ENCODE measurements around the gene KCNJ8. TPM values are rescaled to one million over a fixed set of nuclear protein-coding genes. Genes with fewer than 3 reads are reported as not detected.
"Not testable (repeated sequence)": the region's sequence is repeated elsewhere in the genome, so short reads cannot be mapped to it uniquely, and the experiment has no call there.

KCNJ8 gene
- polyA plus RNA-seq, 2 donors: 0.49 to 2.8 TPM

DNA sequence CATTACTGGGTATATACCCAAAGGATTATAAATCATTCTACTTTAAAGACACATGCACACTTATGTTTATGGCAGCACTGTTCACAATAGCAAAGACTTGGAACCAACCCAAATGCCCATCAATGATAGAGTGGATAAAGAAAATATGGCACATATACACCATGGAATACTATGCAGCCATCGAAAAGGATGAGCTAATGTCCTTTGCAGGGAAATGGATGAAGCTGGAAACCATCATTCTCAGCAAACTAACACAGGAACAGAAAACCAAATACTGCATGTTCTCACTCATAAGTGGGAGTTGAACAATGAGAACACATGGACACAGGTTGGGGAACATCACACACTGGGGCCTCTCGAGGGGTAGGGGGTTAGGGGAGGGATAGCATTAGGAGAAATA, 37.8 kb upstream of the KCNJ8 start:
- H3K4me1 ChIP-seq (ENCODE audit: control insufficient read depth in 2 of 2, insufficient read depth in 2 of 2, low read length in 1 of 2); H3K27ac ChIP-seq (ENCODE audit: low read depth in 2 of 2, low read length in 1 of 2); H3K36me3 ChIP-seq (ENCODE audit: control insufficient read depth in 2 of 2, insufficient read depth in 2 of 2, low read length in 1 of 2); H3K4me3 ChIP-seq (ENCODE audit: low read depth in 1 of 2, low read length in 2 of 2); H3K27me3 ChIP-seq (ENCODE audit: control insufficient read depth in 1 of 2, insufficient read depth in 2 of 2, low read length in 2 of 2); H3K9me3 ChIP-seq (ENCODE audit: control insufficient read depth in 2 of 2, insufficient read depth in 1 of 2, low read depth in 1 of 2, low read length in 1 of 2): not testable (repeated sequence)
- 83% methylated on average over 2 of the region's 2 CpGs for WGBS, 2 donors

DNA sequence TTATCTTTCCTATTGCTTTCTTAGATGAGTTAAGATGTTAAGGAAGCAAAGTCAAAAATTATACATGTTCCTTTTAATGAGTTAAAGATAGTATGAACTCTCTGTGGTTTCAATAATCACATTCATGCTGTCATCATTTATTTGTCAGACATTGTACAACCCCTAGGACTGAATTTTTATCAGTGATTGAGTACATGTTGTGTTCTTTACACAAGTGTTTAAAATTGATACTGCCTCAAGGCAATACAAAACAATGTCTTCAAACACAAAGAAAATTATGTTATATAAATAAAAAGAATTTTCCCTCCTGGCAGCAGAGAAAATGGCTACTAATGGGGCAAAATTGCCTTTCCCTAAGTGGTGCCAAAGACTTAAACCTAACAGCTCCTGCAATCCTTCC, 34.6 kb upstream of the KCNJ8 start:
- Histone ChIP-seq H3K9me3 (ENCODE audit: control insufficient read depth in 2 of 2, insufficient read depth in 1 of 2, low read depth in 1 of 2, low read length in 1 of 2) (no peaks in the 10 kb centered on the region), H3K4me3 (ENCODE audit: low read depth in 1 of 2, low read length in 2 of 2) (no peak overlapping the region), H3K4me1 (ENCODE audit: control insufficient read depth in 2 of 2, insufficient read depth in 2 of 2, low read length in 1 of 2) (no peaks in the 10 kb centered on the region), H3K36me3 (ENCODE audit: control insufficient read depth in 2 of 2, insufficient read depth in 2 of 2, low read length in 1 of 2) (no peaks in the 10 kb centered on the region), H3K27me3 (ENCODE audit: control insufficient read depth in 1 of 2, insufficient read depth in 2 of 2, low read length in 2 of 2) (no peaks in the 10 kb centered on the region), H3K27ac (ENCODE audit: low read depth in 2 of 2, low read length in 1 of 2) (no peak overlapping the region)

DNA sequence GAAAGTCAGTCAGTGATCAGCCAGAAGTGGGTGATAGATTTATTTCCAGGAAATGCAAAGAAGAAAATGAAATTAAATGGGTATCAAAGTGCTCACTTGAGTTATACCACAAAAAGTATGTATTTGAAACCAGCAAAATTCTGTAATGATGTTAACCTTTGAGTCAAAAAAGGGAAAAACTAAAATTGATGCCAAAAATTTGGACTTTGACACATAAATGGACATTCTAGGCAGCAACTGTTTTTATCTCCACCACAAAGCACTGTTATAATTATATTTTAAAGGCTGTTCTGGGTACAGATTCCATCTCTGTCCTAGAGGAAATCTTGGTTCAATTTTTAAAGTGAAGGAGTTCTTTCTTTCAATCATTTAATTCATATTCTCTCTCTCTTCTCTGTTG, 31.7 kb upstream of the KCNJ8 start:
- H3K27ac ChIP-seq (ENCODE audit: low read depth in 2 of 2, low read length in 1 of 2): no peak overlapping the region
- H3K27me3 ChIP-seq (ENCODE audit: control insufficient read depth in 1 of 2, insufficient read depth in 2 of 2, low read length in 2 of 2): no peaks in the 10 kb centered on the region
- H3K4me3 ChIP-seq (ENCODE audit: low read depth in 1 of 2, low read length in 2 of 2): no peak overlapping the region
- no peaks in the 10 kb centered on the region for H3K4me1 ChIP-seq (ENCODE audit: control insufficient read depth in 2 of 2, insufficient read depth in 2 of 2, low read length in 1 of 2)
- H3K36me3 ChIP-seq (ENCODE audit: control insufficient read depth in 2 of 2, insufficient read depth in 2 of 2, low read length in 1 of 2): no peaks in the 10 kb centered on the region
- H3K9me3 ChIP-seq (ENCODE audit: control insufficient read depth in 2 of 2, insufficient read depth in 1 of 2, low read depth in 1 of 2, low read length in 1 of 2): no peaks in the 10 kb centered on the region

DNA sequence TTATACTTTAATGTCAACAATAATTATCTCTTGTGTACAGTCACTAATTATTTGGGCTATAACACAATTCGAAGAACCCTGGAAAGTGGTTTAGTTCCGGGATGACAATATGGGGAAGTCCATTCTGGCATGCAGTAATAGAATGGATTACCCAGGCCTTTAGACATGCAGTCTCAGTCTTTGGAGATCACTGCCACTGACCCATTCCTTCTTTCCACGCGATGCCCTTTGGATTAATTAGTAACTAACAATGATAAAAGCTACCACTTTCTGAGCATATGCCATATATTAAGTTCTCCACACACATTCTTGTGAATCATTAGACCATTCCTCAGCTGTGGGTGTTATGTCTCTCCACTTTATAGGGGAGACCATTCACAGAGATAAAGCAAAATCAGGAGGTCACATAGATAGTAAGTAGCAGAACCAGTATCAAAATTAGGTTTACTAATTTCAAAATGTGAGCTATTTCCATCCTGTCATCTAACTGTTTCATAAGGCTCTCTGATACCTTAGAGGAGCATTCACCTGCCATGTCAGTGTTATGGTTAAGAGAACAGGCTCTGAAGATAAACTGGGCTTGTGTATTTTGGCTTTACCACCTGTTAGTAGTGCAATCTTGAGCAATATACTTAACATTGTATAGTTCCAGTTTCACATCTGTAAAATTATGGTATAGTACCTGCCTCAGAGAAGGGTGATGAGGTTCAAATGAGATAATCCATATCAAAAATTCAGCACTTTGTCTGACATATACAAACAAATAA, 27.2 kb upstream of the KCNJ8 start:
- no peaks in the 10 kb centered on the region for H3K9me3 ChIP-seq (ENCODE audit: control insufficient read depth in 2 of 2, insufficient read depth in 1 of 2, low read depth in 1 of 2, low read length in 1 of 2)
- no peak overlapping the region for H3K27ac ChIP-seq (ENCODE audit: low read depth in 2 of 2, low read length in 1 of 2)
- no peaks in the 10 kb centered on the region for H3K4me1 ChIP-seq (ENCODE audit: control insufficient read depth in 2 of 2, insufficient read depth in 2 of 2, low read length in 1 of 2)
- no peaks in the 10 kb centered on the region for H3K36me3 ChIP-seq (ENCODE audit: control insufficient read depth in 2 of 2, insufficient read depth in 2 of 2, low read length in 1 of 2)
- no peak overlapping the region for H3K4me3 ChIP-seq (ENCODE audit: low read depth in 1 of 2, low read length in 2 of 2)
- WGBS, 2 donors: 73 to 87% methylated on average over 4 of the region's 4 CpGs
- H3K27me3 ChIP-seq (ENCODE audit: control insufficient read depth in 1 of 2, insufficient read depth in 2 of 2, low read length in 2 of 2): no peaks in the 10 kb centered on the region

DNA sequence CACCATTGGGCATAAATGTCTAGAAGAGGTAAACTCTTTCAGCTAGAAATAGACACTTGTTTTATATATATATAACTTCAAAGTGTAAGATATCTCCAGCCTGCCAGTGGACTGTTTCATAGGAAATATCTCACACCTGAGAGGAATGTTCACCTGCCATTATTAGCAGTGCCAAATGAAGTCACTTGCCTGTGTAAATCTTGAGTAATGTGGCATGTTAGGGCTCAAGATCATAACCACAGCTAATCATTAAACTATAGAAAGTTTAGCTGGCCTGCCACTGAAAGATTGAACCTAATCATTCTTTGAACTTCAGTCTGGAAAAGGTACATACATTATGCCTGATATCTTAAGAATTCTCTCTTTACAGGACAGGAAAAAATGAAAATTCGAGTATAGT, 25.5 kb upstream of the KCNJ8 start:
- Histone ChIP-seq H3K4me3 (ENCODE audit: low read depth in 1 of 2, low read length in 2 of 2) (no peak overlapping the region), H3K9me3 (ENCODE audit: control insufficient read depth in 2 of 2, insufficient read depth in 1 of 2, low read depth in 1 of 2, low read length in 1 of 2) (no peaks in the 10 kb centered on the region), H3K27ac (ENCODE audit: low read depth in 2 of 2, low read length in 1 of 2) (no peak overlapping the region), H3K27me3 (ENCODE audit: control insufficient read depth in 1 of 2, insufficient read depth in 2 of 2, low read length in 2 of 2) (no peaks in the 10 kb centered on the region), H3K36me3 (ENCODE audit: control insufficient read depth in 2 of 2, insufficient read depth in 2 of 2, low read length in 1 of 2) (no peaks in the 10 kb centered on the region), H3K4me1 (ENCODE audit: control insufficient read depth in 2 of 2, insufficient read depth in 2 of 2, low read length in 1 of 2) (no peaks in the 10 kb centered on the region)
- 44 to 62% methylated on average over 1 of the region's 1 CpG for WGBS, 2 donors

DNA sequence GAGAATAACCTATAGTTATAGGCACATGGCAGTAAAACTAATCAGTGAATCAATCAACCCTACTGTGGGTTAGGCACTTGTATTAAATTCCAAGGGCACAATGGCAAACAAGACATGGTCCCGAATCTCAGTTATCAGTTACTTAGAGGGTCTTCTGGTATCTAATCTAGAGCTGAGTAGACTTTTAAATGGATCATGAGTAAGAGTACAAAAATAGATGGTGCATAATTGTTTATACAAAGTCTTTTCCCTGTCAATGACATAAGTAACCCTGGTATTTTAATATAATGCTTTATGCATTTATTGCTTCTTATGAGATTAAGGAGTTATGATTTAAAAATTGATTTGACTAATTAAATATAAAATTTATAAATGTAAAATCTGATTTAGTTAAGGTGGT, 23.0 kb upstream of the KCNJ8 start:
- H3K4me3 ChIP-seq (ENCODE audit: low read depth in 1 of 2, low read length in 2 of 2): no peak overlapping the region
- WGBS, 2 donors: 83 to 92% methylated on average over 1 of the region's 1 CpG
- no peak overlapping the region for H3K27ac ChIP-seq (ENCODE audit: low read depth in 2 of 2, low read length in 1 of 2)
- no peaks in the 10 kb centered on the region for H3K4me1 ChIP-seq (ENCODE audit: control insufficient read depth in 2 of 2, insufficient read depth in 2 of 2, low read length in 1 of 2)
- H3K36me3 ChIP-seq (ENCODE audit: control insufficient read depth in 2 of 2, insufficient read depth in 2 of 2, low read length in 1 of 2): no peaks in the 10 kb centered on the region
- no peaks in the 10 kb centered on the region for H3K9me3 ChIP-seq (ENCODE audit: control insufficient read depth in 2 of 2, insufficient read depth in 1 of 2, low read depth in 1 of 2, low read length in 1 of 2)
- H3K27me3 ChIP-seq (ENCODE audit: control insufficient read depth in 1 of 2, insufficient read depth in 2 of 2, low read length in 2 of 2): no peaks in the 10 kb centered on the region

DNA sequence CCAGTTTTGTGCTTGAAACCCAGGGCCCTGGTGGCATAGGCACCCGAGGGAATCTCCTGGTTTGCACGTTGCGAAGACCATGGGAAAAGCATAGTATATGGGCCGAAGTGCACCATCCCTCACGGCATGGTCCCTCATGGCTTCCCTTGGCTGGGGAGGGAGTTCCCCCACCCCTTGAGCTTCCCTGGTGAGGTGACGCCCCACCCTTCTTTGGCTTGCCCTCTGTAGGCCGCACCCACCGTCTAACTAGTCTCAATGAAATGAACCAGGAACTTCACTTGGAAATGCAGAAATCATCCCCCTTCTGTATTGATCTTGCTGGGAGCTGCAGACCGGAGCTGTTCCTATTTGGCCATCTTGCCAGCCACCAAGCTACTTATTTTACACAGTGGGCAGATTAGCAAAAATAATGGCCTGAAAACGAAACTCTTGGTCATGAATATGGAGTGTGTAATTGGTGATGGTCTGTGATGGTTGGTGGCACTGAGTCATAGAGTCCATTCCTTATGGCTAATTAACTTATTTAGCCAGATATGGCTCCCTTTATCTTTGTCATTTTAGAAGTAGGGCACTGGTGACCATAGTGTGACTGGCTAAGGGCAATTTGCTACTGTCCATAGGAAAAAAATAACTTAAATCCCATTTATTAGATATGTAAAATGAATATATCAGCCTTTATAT, 21.3 kb upstream of the KCNJ8 start:
- 92 to 94% methylated on average over 10 of the region's 10 CpGs for WGBS, 2 donors
- Histone ChIP-seq H3K4me3 (ENCODE audit: low read depth in 1 of 2, low read length in 2 of 2) (no peak overlapping the region), H3K27me3 (ENCODE audit: control insufficient read depth in 1 of 2, insufficient read depth in 2 of 2, low read length in 2 of 2) (no peaks in the 10 kb centered on the region), H3K4me1 (ENCODE audit: control insufficient read depth in 2 of 2, insufficient read depth in 2 of 2, low read length in 1 of 2) (no peaks in the 10 kb centered on the region), H3K27ac (ENCODE audit: low read depth in 2 of 2, low read length in 1 of 2) (no peak overlapping the region), H3K9me3 (ENCODE audit: control insufficient read depth in 2 of 2, insufficient read depth in 1 of 2, low read depth in 1 of 2, low read length in 1 of 2) (no peaks in the 10 kb centered on the region), H3K36me3 (ENCODE audit: control insufficient read depth in 2 of 2, insufficient read depth in 2 of 2, low read length in 1 of 2) (no peaks in the 10 kb centered on the region)

DNA sequence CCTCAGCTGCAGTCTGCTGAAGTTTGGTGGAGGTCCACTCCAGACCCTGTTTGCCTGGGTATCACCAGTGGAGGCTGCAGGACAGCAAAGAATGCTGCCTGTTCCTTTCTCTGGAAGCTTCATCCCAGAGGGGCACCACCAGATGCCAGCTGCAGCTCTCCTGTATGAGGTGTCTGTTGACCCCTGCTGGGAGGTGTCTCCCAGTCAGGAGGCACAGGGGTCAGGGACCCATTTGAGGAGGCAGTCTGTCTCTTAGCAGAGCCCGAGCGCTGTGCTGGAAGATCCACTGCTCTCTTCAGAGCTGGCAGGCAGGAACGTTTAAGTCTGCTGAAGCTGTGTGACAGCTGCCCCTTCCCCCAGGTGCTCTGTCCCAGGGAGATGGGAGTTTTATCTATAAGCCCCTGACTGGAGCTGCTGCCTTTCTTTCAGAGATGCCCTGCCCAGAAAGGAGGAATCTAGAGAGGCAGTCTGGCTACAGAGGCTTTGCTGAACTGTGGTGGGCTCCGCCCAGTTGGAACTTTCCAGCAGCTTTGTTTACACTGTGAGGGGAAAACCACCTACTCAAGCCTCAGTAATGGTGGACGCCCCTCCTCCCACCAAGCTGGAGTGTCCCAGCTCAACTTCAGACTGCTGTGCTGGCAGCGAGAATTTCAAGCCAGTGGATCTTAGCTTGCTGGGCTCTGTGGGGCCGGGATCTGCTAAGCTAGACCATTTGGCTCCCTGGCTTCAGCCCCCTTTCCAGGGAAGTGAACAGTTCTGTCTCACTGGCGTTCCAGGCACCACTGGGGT, 20.5 kb upstream of the KCNJ8 start:
- H3K4me3 ChIP-seq (ENCODE audit: low read depth in 1 of 2, low read length in 2 of 2); H3K4me1 ChIP-seq (ENCODE audit: control insufficient read depth in 2 of 2, insufficient read depth in 2 of 2, low read length in 1 of 2); H3K27ac ChIP-seq (ENCODE audit: low read depth in 2 of 2, low read length in 1 of 2); H3K27me3 ChIP-seq (ENCODE audit: control insufficient read depth in 1 of 2, insufficient read depth in 2 of 2, low read length in 2 of 2); H3K36me3 ChIP-seq (ENCODE audit: control insufficient read depth in 2 of 2, insufficient read depth in 2 of 2, low read length in 1 of 2); H3K9me3 ChIP-seq (ENCODE audit: control insufficient read depth in 2 of 2, insufficient read depth in 1 of 2, low read depth in 1 of 2, low read length in 1 of 2): not testable (repeated sequence)
- WGBS, 2 donors: 78 to 79% methylated on average over 8 of the region's 8 CpGs

DNA sequence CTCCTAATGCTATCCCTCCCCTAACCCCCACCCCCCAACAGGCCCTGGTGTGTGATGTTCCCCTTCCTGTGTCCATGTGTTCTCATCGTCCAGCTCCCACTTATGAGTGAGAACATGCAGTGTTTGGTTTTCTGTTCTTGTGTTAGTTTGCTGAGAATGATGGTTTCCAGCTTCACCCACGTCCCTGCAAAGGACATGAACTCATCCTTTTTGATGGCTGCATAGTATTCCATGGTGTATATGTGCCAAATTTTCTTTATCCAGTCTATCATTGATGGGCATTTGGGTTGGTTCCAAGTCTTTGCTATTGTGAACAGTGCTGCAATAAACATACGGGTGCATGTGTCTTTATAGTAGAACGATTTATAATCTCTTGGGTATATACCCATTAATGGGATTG, 15.2 kb upstream of the KCNJ8 start:
- not testable (repeated sequence) for H3K27ac ChIP-seq (ENCODE audit: low read depth in 2 of 2, low read length in 1 of 2); H3K4me3 ChIP-seq (ENCODE audit: low read depth in 1 of 2, low read length in 2 of 2); H3K4me1 ChIP-seq (ENCODE audit: control insufficient read depth in 2 of 2, insufficient read depth in 2 of 2, low read length in 1 of 2); H3K27me3 ChIP-seq (ENCODE audit: control insufficient read depth in 1 of 2, insufficient read depth in 2 of 2, low read length in 2 of 2); H3K9me3 ChIP-seq (ENCODE audit: control insufficient read depth in 2 of 2, insufficient read depth in 1 of 2, low read depth in 1 of 2, low read length in 1 of 2); H3K36me3 ChIP-seq (ENCODE audit: control insufficient read depth in 2 of 2, insufficient read depth in 2 of 2, low read length in 1 of 2)
- WGBS, 2 donors: 88 to 92% methylated on average over 4 of the region's 4 CpGs
